Keratinocyte (primary cell): Measurements from ENCODE around the gene PLXNB3. TPM values are rescaled to one million over a fixed set of nuclear protein-coding genes. Genes with fewer than 3 reads are reported as not detected.

ENCODE experiments used
- DNase-seq: peaks from one replicate; pipeline ENCODE4 v3.0.0-alpha.2; 2011; ENCODE audit warnings: low read depth, missing footprints, low spot score
- FAIRE-seq: peaks from 2 replicates; lab custom pipeline; 2011; peaks lifted over from hg19 to GRCh38; lab: Jason Lieb, UNC
- H2AFZ ChIP-seq: 2 replicates; pipeline ENCODE4 v1.6.0; 2012; ENCODE audit warnings: low read length, control low read depth, inconsistent platforms; ENCODE audit not compliant: control insufficient read depth
- H3K27ac ChIP-seq: 2 replicates; pipeline ENCODE4 v1.5.1; 2011; ENCODE audit warnings: low read length; ENCODE audit not compliant: control insufficient read depth, insufficient read depth
- H3K27me3 ChIP-seq: 3 replicates; pipeline ENCODE4 v1.6.0; 2011; ENCODE audit warnings: low read length; ENCODE audit not compliant: control insufficient read depth, insufficient read depth; ENCODE audit errors: extremely low read depth
- H3K36me3 ChIP-seq, 2 experiments: 2 replicates in 1 of 2; 3 replicates in 1 of 2; pipeline ENCODE4 v1.5.1; 2011; ENCODE audit warnings: low read length in 2 of 2, mild to moderate bottlenecking in 1 of 2; ENCODE audit not compliant: control insufficient read depth in 2 of 2, insufficient read depth in 2 of 2; ENCODE audit errors: extremely low read depth in 1 of 2
- H3K4me1 ChIP-seq: 3 replicates; pipeline ENCODE4 v1.5.1; 2011; ENCODE audit warnings: low read length; ENCODE audit not compliant: control insufficient read depth, insufficient read depth; ENCODE audit errors: extremely low read depth
- H3K4me2 ChIP-seq: 3 replicates; pipeline ENCODE4 v1.6.0; 2011; ENCODE audit warnings: low read depth, low read length; ENCODE audit not compliant: control insufficient read depth, insufficient read depth; ENCODE audit errors: extremely low read depth
- H3K4me3 ChIP-seq, 3 experiments: fragments of 200-600 bp in 1 of 3; sonication (generic) in 1 of 3; 2 replicates in 2 of 3; 3 replicates in 1 of 3; pipeline ENCODE4 v1.5.1; 2011 to 2016; ENCODE audit warnings: low read length in 3 of 3, mild to moderate bottlenecking in 3 of 3, control low read depth in 2 of 3, inconsistent platforms in 1 of 3, low read depth in 1 of 3, mixed read lengths in 1 of 3, mixed run types in 1 of 3, moderate library complexity in 1 of 3; ENCODE audit not compliant: control insufficient read depth in 2 of 3, insufficient read depth in 2 of 3; ENCODE audit errors: extremely low read depth in 1 of 3
- H3K79me2 ChIP-seq: 2 replicates; pipeline ENCODE4 v1.6.0; 2012; ENCODE audit warnings: low read length; ENCODE audit not compliant: control insufficient read depth, insufficient read depth
- H3K9ac ChIP-seq: 3 replicates; pipeline ENCODE4 v1.6.0; 2011; ENCODE audit warnings: low read length; ENCODE audit not compliant: control insufficient read depth, insufficient read depth; ENCODE audit errors: extremely low read depth
- H3K9me1 ChIP-seq: 3 replicates; pipeline ENCODE4 v1.6.0; 2011; ENCODE audit warnings: low read length; ENCODE audit not compliant: control insufficient read depth, insufficient read depth; ENCODE audit errors: extremely low read depth
- H3K9me3 ChIP-seq: 2 replicates; pipeline ENCODE4 v1.5.1; 2012; ENCODE audit warnings: low read depth, low read length; ENCODE audit not compliant: control insufficient read depth
- H4K20me1 ChIP-seq: 3 replicates; pipeline ENCODE4 v1.6.0; 2011; ENCODE audit warnings: low read length; ENCODE audit not compliant: control insufficient read depth, insufficient read depth; ENCODE audit errors: extremely low read depth
- CTCF ChIP-seq, 3 experiments: IDR thresholded peaks in 1 of 3; conservative IDR thresholded peaks in 1 of 3; optimal IDR thresholded peaks in 1 of 3; 2 replicates in 2 of 3; 3 replicates in 1 of 3; pipeline versions ENCODE3 to v1.5.1; 2011; ENCODE audit warnings: low read length in 3 of 3, mild to moderate bottlenecking in 3 of 3, moderate library complexity in 2 of 3, control low read depth in 1 of 3, inconsistent platforms in 1 of 3; ENCODE audit not compliant: insufficient read depth in 2 of 3; ENCODE audit errors: extremely low read depth in 1 of 3
- EZH2 ChIP-seq: IDR thresholded peaks from one replicate; pipeline ENCODE4 v1.6.1; 2012; ENCODE audit warnings: inconsistent platforms, mild to moderate bottlenecking, low read length, moderate library complexity
- dilution Hi-C: fragments of 300-500 bp; cut with MboI; formaldehyde crosslinking; loops from one replicate; pipeline ENCODE4 v1.7.0; 2020; ENCODE audit warnings: low sequenced_read_pairs; ENCODE audit not compliant: extremely low pct_ligation_motif_present
- polyA minus RNA-seq, 3 experiments: library from RNA; depleted of rRNA, polyadenylated mRNA; stranded (reverse); fragments of >200 nt; gene quantifications; 1 replicate in 1 of 3; 2 replicates in 1 of 3; 3 replicates in 1 of 3; pipeline ENCODE4 v1.2.3, GENCODE V29; 2011
- polyA plus RNA-seq, 5 experiments: library from polyadenylated mRNA; depleted of rRNA in 3 of 5; stranded (reverse) in 3 of 5; stranded (forward) in 1 of 5; unstranded in 1 of 5; fragments of >200 nt; gene quantifications; 1 replicate in 1 of 5; 2 replicates in 3 of 5; 3 replicates in 1 of 5; pipeline versions ENCODE4 v1.2.1 to v1.2.3, GENCODE V29; 2011 to 2012; ENCODE audit warnings: missing spikeins in 2 of 5, low read depth in 1 of 5, low replicate concordance in 1 of 5

The PLXNB3 gene
- polyA plus RNA-seq (7.2 to 14.4 TPM (median 8.6 TPM) in 3 replicates), polyA minus RNA-seq (15.3 to 21.0 TPM (median 19.4 TPM) in 3 replicates)
- 8.8 TPM for polyA plus RNA-seq (2011; ENCODE audit: low read depth)
- 1.8 and 3.8 TPM in 2 replicates for polyA plus RNA-seq (2011; cell fraction: cytosol; rRNA removed)
- polyA plus RNA-seq (2011; cell fraction: nucleus; rRNA removed) = 41.3 and 62.6 TPM in 2 replicates
- 8.4 and 10.0 TPM in 2 replicates for polyA plus RNA-seq (2012; ENCODE audit: low replicate concordance)
- 9.6 TPM for polyA minus RNA-seq (2011; cell fraction: cytosol; rRNA and poly(A)+ RNA removed)
- polyA minus RNA-seq (2011; cell fraction: nucleus; rRNA and poly(A)+ RNA removed) = 20.2 TPM in 2 replicates

GRCh38 chrX:153763989-153764755 is at the start of gene PLXNB3:
TSS of gene PLXNB3 (plus strand) at chrX:153764249. CDS start at chrX:153765536, 1,287 bp downstream.
- H3K27ac ChIP-seq = no peak within 1 kb of the TSS
- peak; percentile 28 for DNase-seq
- H3K36me3 ChIP-seq = peaks cover 0 to 2% of the 10 kb centered on the region in 2 experiments
- no peaks in the 10 kb centered on the region for H3K9me1 ChIP-seq
- H3K4me2 ChIP-seq = peak within 1 kb of the TSS; percentile 67
- peak within 1 kb of the TSS; percentile 28 for H3K9ac ChIP-seq
- dilution Hi-C loops = no loop called here
- peaks cover 2% of the 10 kb centered on the region for H3K79me2 ChIP-seq
- H3K4me3 ChIP-seq = peak within 1 kb of the TSS; percentile 46 to 57 (median 51)
- H3K9me3 ChIP-seq = peaks cover under 1% of the 10 kb centered on the region
- H2AFZ ChIP-seq = peak within 1 kb of the TSS; percentile 39
- FAIRE-seq = no peak
- H3K4me1 ChIP-seq = peaks cover 13% of the 10 kb centered on the region
- TF ChIP-seq EZH2 = no peak
- TF ChIP-seq CTCF (optimal IDR thresholded peaks at IDR 0.05 in 1 of 3, IDR thresholded peaks at IDR 0.05 in 1 of 3, conservative IDR thresholded peaks at IDR 0.05 in 1 of 3; ENCODE audit: extremely low read depth in 1 of 3, insufficient read depth in 2 of 3, low read length in 3 of 3) = peak in 2 of 3 experiments; percentile 63 to 87
- H3K27me3 ChIP-seq = no peaks in the 10 kb centered on the region
- no peaks in the 10 kb centered on the region for H4K20me1 ChIP-seq

- no peaks in the 10 kb centered on the region for H3K9me1 ChIP-seq
- H3K4me2 ChIP-seq = peak overlapping the region; percentile 38
- peaks cover 21% of the 10 kb centered on the region for H3K4me1 ChIP-seq
- dilution Hi-C loops = no loop called here
- H4K20me1 ChIP-seq = no peaks in the 10 kb centered on the region
- TF ChIP-seq CTCF (optimal IDR thresholded peaks at IDR 0.05 in 1 of 3, IDR thresholded peaks at IDR 0.05 in 1 of 3, conservative IDR thresholded peaks at IDR 0.05 in 1 of 3; ENCODE audit: extremely low read depth in 1 of 3, insufficient read depth in 2 of 3, low read length in 3 of 3) = no peak
- no peak for TF ChIP-seq EZH2
- H2AFZ ChIP-seq = no peak overlapping the region
- FAIRE-seq = no peak
- no peak overlapping the region for H3K4me3 ChIP-seq
- no peak for DNase-seq
- no peaks in the 10 kb centered on the region for H3K9me3 ChIP-seq
- H3K36me3 ChIP-seq = peaks cover 7 to 13% of the 10 kb centered on the region in 2 experiments
- H3K27ac ChIP-seq = no peak overlapping the region
- no peak overlapping the region for H3K9ac ChIP-seq
- H3K79me2 ChIP-seq = peaks cover 12% of the 10 kb centered on the region
- H3K27me3 ChIP-seq = no peaks in the 10 kb centered on the region
Measured at GRCh38 chrX:153714256-153714655, 49.8 kb upstream of the PLXNB3 start.
